CD4-positive, alpha-beta T cell treated with Interleukin-12 subunit alpha and Interleukin-12 subunit beta, for 1 hour (primary cell): ENCODE data around the gene LONRF3.
A peak's percentile ranks its signal among the peaks of the same experiment; 100 is the strongest.
"Not testable (repeated sequence)": the region's sequence is repeated elsewhere in the genome, so short reads cannot be mapped to it uniquely, and the experiment has no call there.

Experiments used
- DNase-seq: peaks from one replicate; pipeline ENCODE4 v3.0.0-alpha.2; 2020

LONRF3 gene

GRCh38 chrX:118989886-118990285, 15.5 kb downstream of the LONRF3 start:
- DNase-seq, result no peak

- DNase-seq, result no peak
Observed at GRCh38 chrX:118990512-118991227, 16.3 kb downstream of the LONRF3 start.

- DNase-seq, result peak; percentile 35
Observed at GRCh38 chrX:118992441-118993121, 18.2 kb downstream of the LONRF3 start.

- no peak for DNase-seq
Observed at GRCh38 chrX:119003462-119003861, 29.0 kb downstream of the LONRF3 start.

- DNase-seq, result peak; percentile 46
Observed at GRCh38 chrX:119004920-119005524, 30.6 kb downstream of the LONRF3 start.

- DNase-seq, result no peak
Observed at GRCh38 chrX:119007189-119007770, 32.9 kb downstream of the LONRF3 start.

GRCh38 chrX:119008110-119008744, 33.8 kb downstream of the LONRF3 start:
- DNase-seq, result peak; percentile 28

GRCh38 chrX:119009071-119009470, 34.7 kb downstream of the LONRF3 start:
- DNase-seq, result no peak

- DNase-seq, result no peak
Observed at GRCh38 chrX:119010491-119010890, 36.1 kb downstream of the LONRF3 start.

GRCh38 chrX:119013164-119013563, 38.7 kb downstream of the LONRF3 start:
- no peak for DNase-seq

- peak; percentile 7 for DNase-seq
Observed at GRCh38 chrX:119015407-119016237, 41.2 kb downstream of the LONRF3 start.

- DNase-seq, result no peak
Observed at GRCh38 chrX:119017077-119017476, 42.7 kb downstream of the LONRF3 start.

GRCh38 chrX:119025900-119026299, 51.5 kb downstream of the LONRF3 start:
- DNase-seq, result no peak

GRCh38 chrX:119026344-119026743, 51.9 kb downstream of the LONRF3 start:
- DNase-seq, result not testable (repeated sequence)

GRCh38 chrX:119027960-119028732, 53.7 kb downstream of the LONRF3 start:
- not testable (repeated sequence) for DNase-seq

- no peak for DNase-seq
Observed at GRCh38 chrX:119028733-119029330, 54.4 kb downstream of the LONRF3 start.

- not testable (repeated sequence) for DNase-seq
Observed at GRCh38 chrX:119029656-119030055, 55.2 kb downstream of the LONRF3 start.

GRCh38 chrX:119030990-119031389, 56.6 kb downstream of the LONRF3 start:
- DNase-seq, result no peak

GRCh38 chrX:119036107-119037029, 62.0 kb downstream of the LONRF3 start:
- no peak for DNase-seq

- DNase-seq, result no peak
Observed at GRCh38 chrX:119040432-119040831, 66.0 kb downstream of the LONRF3 start.
